NCI-H1105 treated with DMSO at 0.1 percent for 48 hours (cell line): Measurements from ENCODE around the gene HNF1A.
"Not testable (repeated sequence)": the region's sequence is repeated elsewhere in the genome, so short reads cannot be mapped to it uniquely, and the experiment has no call there.

Experiments
- DNase-seq: peaks from one replicate; lab custom pipeline; 2025; lab: John Stamatoyannopoulos, UW

Gene HNF1A

GRCh38 chr12:120978296-120979219 lies at the start of gene HNF1A:
HNF1A (plus strand) TSS chr12:120978543; CDS start chr12:120978769, 226 bp downstream.
- no peak for DNase-seq

GRCh38 chr12:120928864-120929652 lies 49.3 kb upstream of the HNF1A start:
- DNase-seq: no peak

DNA sequence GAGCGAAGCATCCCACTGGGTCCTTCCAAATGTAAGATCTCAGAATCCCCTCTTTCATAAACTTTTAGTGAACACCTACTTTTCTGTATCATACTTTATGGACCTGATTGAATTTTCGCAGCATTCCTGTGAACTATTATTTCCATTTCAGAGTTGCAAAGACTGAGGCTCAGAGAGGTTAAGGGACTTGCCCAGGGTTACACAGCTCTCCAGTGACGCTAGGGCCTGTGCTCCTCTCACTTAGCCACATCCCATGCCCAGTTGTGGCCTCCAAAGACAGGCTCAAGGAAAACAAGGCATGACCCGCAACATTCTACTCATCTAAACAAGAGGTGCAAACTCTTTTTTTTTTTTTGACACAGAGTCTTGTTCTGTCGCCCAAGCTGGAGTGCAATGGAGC lies 48.3 kb upstream of the HNF1A start:
- DNase-seq: no peak

GRCh38 chr12:120932058-120932457 lies 46.3 kb upstream of the HNF1A start:
- DNase-seq: no peak

GRCh38 chr12:120932956-120933526 lies 45.3 kb upstream of the HNF1A start:
- DNase-seq: no peak

- DNase-seq: no peak
Observed at GRCh38 chr12:120933786-120934185, 44.6 kb upstream of the HNF1A start.

DNA sequence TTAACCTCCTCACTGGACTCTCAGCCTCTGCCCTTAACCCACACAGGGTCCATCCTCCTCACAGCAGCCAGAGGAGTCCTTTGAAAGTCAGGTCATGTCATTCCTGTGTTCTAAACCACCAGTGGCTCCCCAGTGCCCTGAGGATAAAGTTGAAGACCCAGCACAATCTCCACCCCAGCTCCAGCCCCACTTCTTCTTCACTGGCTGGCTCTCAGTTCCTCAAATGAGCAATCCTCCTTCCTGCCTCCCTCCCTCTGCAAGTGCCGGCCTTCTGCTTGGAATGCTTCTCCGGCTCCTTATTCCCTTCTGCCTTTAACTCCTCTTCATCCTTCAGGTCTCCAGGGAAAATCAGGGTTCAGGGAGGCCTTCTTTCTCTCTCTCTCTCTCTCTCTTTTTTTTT lies 42.1 kb upstream of the HNF1A start:
- DNase-seq: no peak

DNA sequence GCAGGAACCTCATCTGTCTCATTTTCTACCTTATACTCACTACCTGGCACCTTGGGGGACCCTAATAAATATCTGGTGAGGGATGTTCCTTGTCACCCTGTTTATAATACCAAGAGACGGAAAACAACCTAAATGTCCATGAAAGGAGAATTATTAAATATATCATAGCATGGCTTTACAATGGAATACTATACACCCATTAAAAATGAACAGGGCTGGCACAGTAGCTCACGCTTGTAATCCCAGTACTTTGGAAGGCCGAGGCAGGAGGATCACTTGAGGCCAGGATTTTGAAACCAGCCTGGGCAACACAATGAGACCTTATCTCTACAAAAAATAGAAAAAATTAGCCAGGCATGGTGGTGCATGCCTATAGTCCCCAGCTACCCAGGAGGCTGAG lies 39.8 kb upstream of the HNF1A start:
- DNase-seq: no peak

DNA sequence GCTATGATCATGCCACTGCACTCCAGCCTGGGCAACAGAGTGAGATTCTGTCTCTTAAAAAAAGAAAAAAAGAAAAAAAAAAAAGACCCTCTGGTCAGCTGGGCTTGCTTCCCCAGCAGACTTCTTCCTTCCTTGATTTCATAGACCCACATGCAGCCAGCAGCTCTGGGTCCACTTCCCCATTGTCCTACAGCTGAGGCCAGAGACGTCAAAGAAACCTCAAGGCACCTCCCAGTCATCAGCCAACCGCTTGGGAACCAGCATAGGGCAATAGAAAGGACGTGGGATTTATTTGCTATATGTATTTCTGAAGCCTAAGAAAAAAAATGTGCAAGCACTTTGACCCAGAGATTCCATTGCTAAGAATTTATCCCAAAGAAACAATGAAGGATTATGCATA lies 38.8 kb upstream of the HNF1A start:
- no peak for DNase-seq

GRCh38 chr12:120940006-120940405 lies 38.3 kb upstream of the HNF1A start:
- DNase-seq: no peak

- DNase-seq: no peak
Observed at GRCh38 chr12:120940799-120941198, 37.5 kb upstream of the HNF1A start.

- no peak for DNase-seq
Observed at GRCh38 chr12:120941412-120941811, 36.9 kb upstream of the HNF1A start.

DNA sequence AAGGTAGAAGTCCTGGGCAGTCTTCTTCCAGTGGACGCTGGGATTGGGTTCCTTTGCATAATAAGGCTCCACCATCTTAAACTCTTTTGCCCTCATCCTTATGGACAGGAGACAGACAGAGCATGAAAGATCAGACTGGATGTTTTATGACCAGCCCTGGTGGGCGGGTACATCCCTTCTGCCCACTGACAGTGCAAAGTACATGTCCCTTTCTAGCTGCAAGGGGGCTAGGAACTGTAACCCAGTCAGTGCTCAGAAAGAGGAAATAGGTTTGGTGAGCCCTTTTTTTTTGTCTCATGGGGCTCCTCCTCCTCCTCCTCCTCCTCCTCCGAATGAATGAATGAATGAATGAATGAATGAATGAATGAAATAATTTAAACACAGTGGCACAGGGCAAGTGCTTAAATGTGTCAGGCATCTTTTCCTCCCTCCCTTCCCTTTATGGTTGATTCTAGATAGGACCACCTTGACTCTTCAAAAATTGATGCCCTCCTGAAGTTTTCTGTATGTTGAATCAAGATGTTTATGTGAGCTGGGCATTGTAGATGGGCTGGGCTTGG lies 36.4 kb upstream of the HNF1A start:
- no peak for DNase-seq

DNA sequence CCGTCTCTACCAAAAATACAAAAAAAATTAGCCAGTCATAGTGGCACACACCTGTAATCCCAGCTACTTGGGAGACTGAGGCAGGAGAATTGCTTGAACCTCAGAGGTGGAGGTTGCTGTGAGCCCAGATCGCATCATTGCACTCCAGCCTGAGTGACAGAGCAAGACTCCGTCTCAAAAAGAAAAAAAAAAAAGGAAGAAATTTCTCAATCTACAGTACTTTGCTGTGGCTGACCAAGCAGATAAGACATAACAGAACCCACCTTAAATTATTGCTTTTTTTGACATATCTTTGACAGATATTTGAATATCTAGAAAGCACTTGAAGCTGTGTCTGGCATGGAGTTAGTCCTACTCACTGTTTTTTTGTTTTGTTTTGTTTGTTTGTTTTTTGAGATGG lies 34.9 kb upstream of the HNF1A start:
- DNase-seq: no peak

DNA sequence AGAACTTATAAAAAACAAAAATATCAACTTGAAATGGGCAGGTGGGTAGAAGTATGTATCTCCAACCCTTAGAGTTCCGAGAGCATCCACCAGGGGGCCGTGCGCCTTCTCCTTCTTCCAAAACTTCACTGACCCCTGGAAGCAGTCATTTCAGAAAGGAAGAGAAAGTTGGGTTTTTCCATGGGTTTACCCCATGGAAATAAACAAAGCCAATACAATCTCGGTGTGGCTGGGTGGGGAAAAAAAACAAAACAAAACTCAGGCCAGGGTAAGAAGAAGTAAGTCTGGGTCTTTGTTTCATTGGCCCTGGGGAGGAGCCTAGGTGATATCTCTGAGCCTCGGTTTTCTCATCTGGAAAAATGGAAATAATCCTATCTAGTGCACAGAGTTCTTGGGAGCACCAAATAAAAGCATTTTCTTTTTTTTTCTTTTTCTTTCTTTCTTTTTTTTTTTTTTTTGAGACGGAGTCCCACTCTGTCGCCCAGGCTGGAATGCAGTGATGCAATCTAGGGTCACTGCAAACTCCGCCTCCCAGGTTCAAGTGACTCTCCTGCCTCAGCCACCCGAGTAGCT lies 33.6 kb upstream of the HNF1A start:
- no peak for DNase-seq

GRCh38 chr12:120945516-120945915 lies 32.8 kb upstream of the HNF1A start:
- DNase-seq: not testable (repeated sequence)

DNA sequence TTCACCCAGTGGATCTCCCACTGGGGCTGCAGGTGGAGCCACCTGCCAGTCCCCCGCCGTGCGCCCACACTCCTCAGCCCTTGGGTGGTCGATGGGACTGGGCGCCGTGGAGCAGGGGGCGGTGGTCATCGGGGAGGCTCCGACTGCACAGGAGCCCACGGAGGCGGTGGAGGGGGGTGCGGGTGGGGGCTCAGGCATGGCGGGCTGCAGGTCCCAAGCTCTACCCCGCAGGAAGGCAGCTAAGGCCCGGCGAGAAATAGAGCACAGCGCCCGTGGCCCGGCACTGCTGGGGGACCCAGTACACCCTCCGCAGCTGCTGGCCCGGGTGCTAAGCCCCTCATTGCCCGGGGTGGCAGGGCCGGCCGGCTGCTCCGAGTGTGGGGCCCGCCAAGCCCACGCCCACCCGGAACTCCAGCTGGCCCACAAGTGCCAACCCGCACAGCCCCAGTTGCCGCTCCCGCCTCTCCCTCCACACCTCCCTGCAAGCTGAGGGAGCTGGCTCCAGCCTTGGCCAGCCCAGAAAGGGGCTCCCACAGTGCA lies 28.0 kb upstream of the HNF1A start:
- DNase-seq: not testable (repeated sequence)

DNA sequence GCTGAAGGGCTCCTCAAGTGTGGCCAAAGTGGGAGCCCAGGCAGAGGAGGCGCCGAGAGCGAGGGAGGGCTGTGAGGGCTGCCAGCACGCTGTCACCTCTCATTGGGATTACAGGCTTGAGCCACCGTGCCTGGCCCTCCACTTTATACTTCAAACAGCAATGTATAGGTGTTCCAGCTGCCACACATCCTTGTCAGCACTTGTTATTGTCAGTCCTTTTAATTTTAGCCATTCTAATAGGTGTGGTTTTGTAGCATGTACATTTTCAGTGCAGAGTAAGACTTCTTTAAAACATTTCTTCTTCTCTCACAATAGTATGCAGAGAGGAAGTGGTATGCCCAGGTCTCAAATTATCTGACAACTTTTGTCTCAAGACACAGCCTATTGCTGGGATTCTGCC lies 27.5 kb upstream of the HNF1A start:
- DNase-seq: no peak

GRCh38 chr12:120955232-120955631 lies 23.1 kb upstream of the HNF1A start:
- no peak for DNase-seq

- no peak for DNase-seq
Observed at GRCh38 chr12:120956579-120957300, 21.6 kb upstream of the HNF1A start.
